Smooth muscle cell (in vitro differentiated cells): ENCODE measurements around the gene TMEM154. TPM values are rescaled to one million over a fixed set of nuclear protein-coding genes. Genes with fewer than 3 reads are reported as not detected.

Experiments
- DNase-seq: peaks from one replicate; lab custom pipeline; 2025; ENCODE audit not compliant: unreplicated experiment; lab: John Stamatoyannopoulos, UW
- H2AFZ ChIP-seq: fragments of 200-600 bp; sonication (generic); 2 replicates; pipeline ENCODE4 v1.6.0; 2016; ENCODE audit warnings: antibody characterized with exemption, low read depth, mild to moderate bottlenecking
- H3F3A ChIP-seq: fragments of 200-600 bp; sonication (generic); 2 replicates; pipeline ENCODE4 v1.6.0; 2017; ENCODE audit warnings: antibody characterized with exemption, low read depth
- H3K27ac ChIP-seq: fragments of 200-600 bp; sonication (generic); 2 replicates; pipeline ENCODE4 v1.5.1; 2016; ENCODE audit warnings: low read depth, mild to moderate bottlenecking
- H3K27me3 ChIP-seq: fragments of 200-600 bp; sonication (generic); 2 replicates; pipeline ENCODE4 v1.6.1; 2016; ENCODE audit warnings: low read depth, mild to moderate bottlenecking
- H3K36me3 ChIP-seq: fragments of 200-600 bp; sonication (generic); 2 replicates; pipeline ENCODE4 v1.5.1; 2016; ENCODE audit warnings: low read depth
- H3K4me1 ChIP-seq: fragments of 200-600 bp; sonication (generic); 2 replicates; pipeline ENCODE4 v1.5.1; 2016; ENCODE audit warnings: low read depth
- H3K4me2 ChIP-seq: fragments of 200-600 bp; sonication (generic); 2 replicates; pipeline ENCODE4 v1.6.0; 2016; ENCODE audit warnings: mild to moderate bottlenecking
- H3K4me3 ChIP-seq: fragments of 200-600 bp; sonication (generic); 2 replicates; pipeline ENCODE4 v1.5.1; 2016; ENCODE audit warnings: mild to moderate bottlenecking
- H3K79me2 ChIP-seq: fragments of 200-600 bp; sonication (generic); 2 replicates; pipeline ENCODE4 v1.6.0; 2016; ENCODE audit warnings: low read depth, mild to moderate bottlenecking
- H3K9ac ChIP-seq: fragments of 200-600 bp; sonication (generic); 2 replicates; pipeline ENCODE4 v1.6.0; 2016; ENCODE audit warnings: low read depth
- H3K9me3 ChIP-seq: fragments of 200-600 bp; sonication (generic); replicated peaks from 2 replicates; pipeline ENCODE4 v1.5.1; 2016; ENCODE audit warnings: low read depth
- H4K20me1 ChIP-seq: fragments of 200-600 bp; sonication (generic); 2 replicates; pipeline ENCODE4 v1.6.0; 2016; ENCODE audit warnings: low read depth
- WGBS: methylation state at CpG from one replicate; pipeline ENCODE4 v1.1.7; 2016; ENCODE audit warnings: low lambda C conversion rate; 5-methylcytosine and 5-hydroxymethylcytosine counted together
- polyA plus RNA-seq: library from polyadenylated mRNA; unstranded; fragments of >200 nt; fragmentation: Nextera tagmentation; extraction: Ambion mirVana; gene quantifications from 2 replicates; pipeline ENCODE4 v1.2.1, GENCODE V29; 2016
- total RNA-seq: library from RNA; depleted of rRNA; stranded (reverse); fragments of >200 nt; gene quantifications from 2 replicates; pipeline ENCODE4 v1.2.3, GENCODE V29; 2014
- TF ChIP-seq, protein P1 (sequence below): fragments of 200-600 bp; sonication (generic); IDR thresholded peaks from 2 replicates; pipeline ENCODE4 v1.5.1; 2017; ENCODE audit warnings: borderline replicate concordance, mild to moderate bottlenecking, antibody characterized with exemption; ENCODE audit not compliant: insufficient read depth, poor library complexity, severe bottlenecking

The TMEM154 gene
- total and polyA plus RNA-seq, 2 experiments from 2014 or later, result 1.8 to 6.0 TPM

DNA sequence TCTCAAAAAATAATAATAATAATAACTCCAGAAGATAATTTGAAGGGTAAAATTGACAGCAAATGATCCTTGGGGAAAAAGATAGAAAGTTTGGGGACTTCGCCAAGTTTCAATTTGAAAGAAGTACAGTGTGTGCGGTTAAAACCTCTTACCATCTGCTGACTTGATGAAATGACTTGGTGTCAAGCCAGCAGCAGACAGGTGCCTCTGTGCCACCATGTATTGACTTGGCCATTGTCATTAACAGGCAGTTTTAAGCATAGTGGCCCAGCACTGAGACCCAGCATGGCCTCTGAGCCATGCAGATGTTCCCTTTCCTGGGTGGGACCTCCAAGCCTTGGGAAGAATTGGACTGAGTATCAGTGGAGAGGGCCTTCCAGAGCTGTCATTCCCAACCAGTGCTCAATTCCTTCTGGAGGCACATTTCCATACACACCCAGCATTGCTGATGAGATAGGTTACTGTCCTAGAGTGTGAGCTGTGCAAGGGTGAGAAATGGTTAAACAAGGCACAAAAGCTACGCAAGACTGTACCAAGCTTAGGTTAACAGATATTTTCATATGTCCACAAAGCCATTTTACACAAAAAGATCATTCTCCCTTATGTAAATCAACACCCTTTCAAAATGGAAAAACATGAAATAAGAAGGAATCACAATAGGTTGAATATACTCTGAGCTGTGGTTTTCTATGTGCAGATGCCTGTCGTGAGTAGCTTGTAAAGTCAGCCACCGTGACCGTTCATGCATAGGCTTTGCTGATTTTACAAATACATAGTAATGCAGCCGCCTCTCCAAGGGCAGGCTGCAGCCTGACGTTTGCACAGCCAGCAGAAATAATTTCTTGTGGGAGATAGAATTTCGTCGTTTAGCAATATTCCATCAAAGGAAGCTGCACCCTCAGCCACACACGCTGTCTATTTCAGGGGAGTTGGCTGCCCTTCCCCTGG lies 84.5 kb downstream of the TMEM154 start:
- Histone ChIP-seq H3K4me1 (peaks cover 7% of the 10 kb centered on the region), H3K27me3 (no peaks in the 10 kb centered on the region), H3F3A (peaks cover 7% of the 10 kb centered on the region), H3K4me2 (peak overlapping the region; percentile 49), H3K27ac (no peak overlapping the region), H4K20me1 (no peaks in the 10 kb centered on the region), H3K79me2 (no peaks in the 10 kb centered on the region), H3K9ac (no peak overlapping the region), H3K9me3 (no peaks in the 10 kb centered on the region), H2AFZ (no peak overlapping the region), H3K36me3 (no peaks in the 10 kb centered on the region), H3K4me3 (no peak overlapping the region)
- 48% methylated on average over 11 of the region's 11 CpGs for WGBS
- no peak for DNase-seq
- TF ChIP-seq, protein P1, sequence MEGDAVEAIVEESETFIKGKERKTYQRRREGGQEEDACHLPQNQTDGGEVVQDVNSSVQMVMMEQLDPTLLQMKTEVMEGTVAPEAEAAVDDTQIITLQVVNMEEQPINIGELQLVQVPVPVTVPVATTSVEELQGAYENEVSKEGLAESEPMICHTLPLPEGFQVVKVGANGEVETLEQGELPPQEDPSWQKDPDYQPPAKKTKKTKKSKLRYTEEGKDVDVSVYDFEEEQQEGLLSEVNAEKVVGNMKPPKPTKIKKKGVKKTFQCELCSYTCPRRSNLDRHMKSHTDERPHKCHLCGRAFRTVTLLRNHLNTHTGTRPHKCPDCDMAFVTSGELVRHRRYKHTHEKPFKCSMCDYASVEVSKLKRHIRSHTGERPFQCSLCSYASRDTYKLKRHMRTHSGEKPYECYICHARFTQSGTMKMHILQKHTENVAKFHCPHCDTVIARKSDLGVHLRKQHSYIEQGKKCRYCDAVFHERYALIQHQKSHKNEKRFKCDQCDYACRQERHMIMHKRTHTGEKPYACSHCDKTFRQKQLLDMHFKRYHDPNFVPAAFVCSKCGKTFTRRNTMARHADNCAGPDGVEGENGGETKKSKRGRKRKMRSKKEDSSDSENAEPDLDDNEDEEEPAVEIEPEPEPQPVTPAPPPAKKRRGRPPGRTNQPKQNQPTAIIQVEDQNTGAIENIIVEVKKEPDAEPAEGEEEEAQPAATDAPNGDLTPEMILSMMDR, result no peak

DNA sequence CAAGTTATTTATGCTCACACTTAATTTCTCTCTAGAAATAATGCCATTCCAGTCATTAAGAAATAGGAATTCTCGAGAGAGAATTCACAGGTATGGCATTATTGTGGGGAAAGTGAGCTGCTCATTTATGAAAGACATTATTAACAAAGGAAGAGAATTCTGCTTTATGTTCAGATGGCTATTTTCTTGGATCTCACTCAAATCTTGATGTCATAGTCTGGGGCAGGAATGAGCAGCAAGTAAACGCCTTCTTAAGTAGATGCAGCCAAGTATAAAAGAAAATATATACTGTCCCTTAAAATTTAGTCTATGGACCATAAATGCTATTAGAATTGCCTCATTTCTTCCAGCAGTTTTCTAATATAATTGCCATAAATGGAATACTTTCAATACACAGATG lies 85.7 kb downstream of the TMEM154 start:
- H3K4me3 ChIP-seq, result no peak overlapping the region
- H3K4me2 ChIP-seq, result no peak overlapping the region
- no peaks in the 10 kb centered on the region for H3K79me2 ChIP-seq
- TF ChIP-seq, protein P1, result no peak
- H3K36me3 ChIP-seq, result no peaks in the 10 kb centered on the region
- H3K9me3 ChIP-seq, result no peaks in the 10 kb centered on the region
- H3K4me1 ChIP-seq, result peaks cover 14% of the 10 kb centered on the region
- WGBS, result 96% methylated on average over 2 of the region's 2 CpGs
- DNase-seq, result no peak
- no peaks in the 10 kb centered on the region for H4K20me1 ChIP-seq
- H3K27me3 ChIP-seq, result no peaks in the 10 kb centered on the region
- H3K27ac ChIP-seq, result no peak overlapping the region
- no peak overlapping the region for H3K9ac ChIP-seq
- no peak overlapping the region for H2AFZ ChIP-seq
- peaks cover 18% of the 10 kb centered on the region for H3F3A ChIP-seq

DNA sequence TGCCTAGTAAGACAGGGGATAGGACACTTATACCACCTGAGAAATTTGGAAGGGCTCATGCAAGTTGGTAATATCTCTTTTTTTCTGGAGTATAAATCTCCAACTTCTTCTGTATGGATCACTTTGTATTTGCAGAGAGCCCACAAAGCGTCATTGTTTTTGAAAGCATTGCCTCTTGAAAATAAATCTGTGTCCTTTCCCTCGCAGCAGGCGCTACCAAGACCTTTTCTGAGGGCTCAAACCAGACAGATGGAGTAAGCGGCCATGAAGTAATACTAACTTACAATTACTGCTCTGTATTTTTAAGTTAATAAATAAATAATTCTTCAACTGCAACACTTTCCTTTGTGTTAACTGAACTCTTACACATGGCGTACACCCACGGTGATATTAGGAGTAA lies 87.9 kb downstream of the TMEM154 start:
- DNase-seq, result no peak
- H3K4me1 ChIP-seq, result peaks cover 14% of the 10 kb centered on the region
- H3K27ac ChIP-seq, result peak overlapping the region; percentile 81
- TF ChIP-seq, protein P1, result no peak
- no peaks in the 10 kb centered on the region for H4K20me1 ChIP-seq
- H3K36me3 ChIP-seq, result no peaks in the 10 kb centered on the region
- H3K9ac ChIP-seq, result no peak overlapping the region
- peak overlapping the region; percentile 4 for H2AFZ ChIP-seq
- H3K4me2 ChIP-seq, result peak overlapping the region; percentile 82
- no peaks in the 10 kb centered on the region for H3K79me2 ChIP-seq
- H3K9me3 ChIP-seq, result no peaks in the 10 kb centered on the region
- WGBS, result 87% methylated on average over 6 of the region's 6 CpGs
- H3K27me3 ChIP-seq, result no peaks in the 10 kb centered on the region
- H3K4me3 ChIP-seq, result no peak overlapping the region
- H3F3A ChIP-seq, result peaks cover 24% of the 10 kb centered on the region
